ENCODE data around the gene ABO.
"Not testable (repeated sequence)": the region's sequence is repeated elsewhere in the genome, so short reads cannot be mapped to it uniquely, and the experiment has no call there.

ABO gene

GRCh38 chr9:133290751-133291302, 15.8 kb upstream of the ABO start:
- no peak for DNase-seq (ENCODE audit: low read depth in 1 of 2, low spot score in 1 of 2)

- DNase-seq (ENCODE audit: low read depth in 1 of 2, low spot score in 1 of 2), result no peak
Measured at GRCh38 chr9:133286523-133286922, 11.5 kb upstream of the ABO start.

- DNase-seq (ENCODE audit: low read depth in 1 of 2, low spot score in 1 of 2), result no peak
Measured at GRCh38 chr9:133285252-133285775, 10.3 kb upstream of the ABO start.

- DNase-seq (ENCODE audit: low read depth in 1 of 2, low spot score in 1 of 2), result no peak
Measured at GRCh38 chr9:133284362-133284761, 9.4 kb upstream of the ABO start.

- DNase-seq (ENCODE audit: low read depth in 1 of 2, low spot score in 1 of 2), result not testable (repeated sequence)
Measured at GRCh38 chr9:133283255-133284032, 8.4 kb upstream of the ABO start.

- no peak for DNase-seq (ENCODE audit: low read depth in 1 of 2, low spot score in 1 of 2)
Measured at GRCh38 chr9:133282464-133283238, 7.7 kb upstream of the ABO start.

GRCh38 chr9:133280392-133280791, 5.4 kb upstream of the ABO start:
- DNase-seq (ENCODE audit: low read depth in 1 of 2, low spot score in 1 of 2), result no peak

- DNase-seq (ENCODE audit: low read depth in 1 of 2, low spot score in 1 of 2), result no peak
Measured at GRCh38 chr9:133278161-133279114, 3.4 kb upstream of the ABO start.

GRCh38 chr9:133277467-133277866, 2.5 kb upstream of the ABO start:
- DNase-seq (ENCODE audit: low read depth in 1 of 2, low spot score in 1 of 2), result no peak

GRCh38 chr9:133276923-133277322, 1.9 kb upstream of the ABO start:
- DNase-seq (ENCODE audit: low read depth in 1 of 2, low spot score in 1 of 2), result no peak

- no peak for DNase-seq (ENCODE audit: low read depth in 1 of 2, low spot score in 1 of 2)
Measured at GRCh38 chr9:133276001-133276884, 1.2 kb upstream of the ABO start.

GRCh38 chr9:133274236-133275104, 531 bp downstream of the ABO start:
- DNase-seq (ENCODE audit: low read depth in 1 of 2, low spot score in 1 of 2), result no peak

GRCh38 chr9:133273819-133274218, 1.2 kb downstream of the ABO start:
- DNase-seq (ENCODE audit: low read depth in 1 of 2, low spot score in 1 of 2), result no peak

GRCh38 chr9:133273098-133273497, 1.9 kb downstream of the ABO start:
- DNase-seq (ENCODE audit: low read depth in 1 of 2, low spot score in 1 of 2), result no peak

- DNase-seq (ENCODE audit: low read depth in 1 of 2, low spot score in 1 of 2), result no peak
Measured at GRCh38 chr9:133269537-133270362, 5.3 kb downstream of the ABO start.

- DNase-seq (ENCODE audit: low read depth in 1 of 2, low spot score in 1 of 2), result not testable (repeated sequence)
Measured at GRCh38 chr9:133269136-133269535, 5.9 kb downstream of the ABO start.

- no peak for DNase-seq (ENCODE audit: low read depth in 1 of 2, low spot score in 1 of 2)
Measured at GRCh38 chr9:133268335-133269056, 6.5 kb downstream of the ABO start.

All from activated T-helper 1 cell treated with anti-CD3 and anti-CD28 coated beads, Interleukin-2, amount 50 U/mL, for 16 hours (primary cell).